ENCODE data around the gene CHI3L1.
"Not testable (repeated sequence)": the region's sequence is repeated elsewhere in the genome, so short reads cannot be mapped to it uniquely, and the experiment has no call there.

CHI3L1 gene

DNA sequence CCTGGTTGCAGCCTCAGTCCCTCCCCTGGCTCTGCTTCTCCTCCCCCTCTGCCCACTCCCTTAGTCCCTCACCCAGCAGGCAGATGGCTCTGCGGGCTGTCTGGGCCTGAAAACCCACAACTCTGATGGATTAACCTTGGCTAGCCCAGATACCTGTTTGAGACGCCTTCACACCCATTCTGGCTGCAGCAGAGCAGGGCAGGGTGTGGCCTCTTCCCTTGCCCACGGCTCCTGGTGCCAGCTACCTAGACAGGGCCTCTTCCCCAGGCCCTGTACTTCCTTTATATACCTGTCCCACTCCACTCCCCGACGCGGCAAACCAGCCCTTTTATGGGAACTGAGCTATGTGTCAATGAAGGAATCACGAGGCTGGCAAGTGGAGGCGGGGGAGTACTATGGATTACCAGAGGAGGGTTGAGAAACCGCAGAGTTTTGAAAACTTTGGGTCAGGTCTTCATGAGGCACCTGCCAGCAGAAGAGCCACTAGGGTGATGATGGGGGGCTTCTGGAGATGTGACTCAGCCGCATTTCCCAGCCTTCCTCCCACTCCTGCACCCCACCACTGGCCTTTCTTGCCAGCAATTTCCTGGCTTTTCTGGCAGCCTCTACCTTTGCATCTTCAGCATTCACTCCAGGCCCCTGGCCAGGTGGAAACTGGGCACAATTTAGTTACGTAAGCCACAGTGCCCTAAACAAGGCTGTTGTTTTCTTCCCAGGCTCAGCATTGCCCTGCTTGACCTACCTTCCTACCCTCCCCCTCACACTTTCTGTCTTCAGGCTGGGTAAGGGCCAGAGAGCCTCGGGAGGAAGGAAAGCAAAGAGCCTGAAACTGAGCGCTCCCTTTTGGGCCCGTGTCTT is at the start of gene CHI3L1:
Gene CHI3L1 (minus strand): TSS at position 259 of the 858 bp plus-strand sequence. CDS start 81 bp downstream, at position 178.
- no peak within 1 kb of the TSS for H3K27ac ChIP-seq (ENCODE audit: low read length)

DNA sequence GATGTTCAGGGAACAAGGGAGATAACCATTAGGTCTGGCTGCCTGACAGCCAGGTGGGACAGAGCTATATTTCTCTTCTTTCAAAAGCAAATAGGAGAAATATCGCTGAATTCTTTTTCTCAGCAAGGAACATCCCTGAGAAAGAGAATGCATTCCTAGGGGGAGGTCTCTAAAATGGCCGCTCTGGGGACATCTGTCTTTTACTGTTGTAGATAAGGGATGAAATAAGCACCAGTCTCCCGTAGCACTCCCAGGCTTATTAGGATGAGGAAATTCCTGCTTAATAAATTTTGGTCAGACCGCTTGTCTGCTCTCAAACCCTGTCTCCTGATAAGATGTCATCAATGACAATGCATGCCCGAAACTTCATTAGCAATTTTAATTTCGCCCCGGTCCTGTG is 48.4 kb upstream of the CHI3L1 start:
- not testable (repeated sequence) for H3K27me3 ChIP-seq (ENCODE audit: low read depth, low read length); H3K4me3 ChIP-seq (ENCODE audit: low read depth in 1 of 2, low read length in 2 of 2); H3K27ac ChIP-seq (ENCODE audit: low read length); H3K9me3 ChIP-seq (ENCODE audit: control insufficient read depth in 1 of 2, low read length in 2 of 2); H3K4me1 ChIP-seq (ENCODE audit: control insufficient read depth in 1 of 2, insufficient read depth in 2 of 2, low read length in 2 of 2); H3K36me3 ChIP-seq (ENCODE audit: control insufficient read depth in 1 of 2, insufficient read depth in 2 of 2, low read length in 2 of 2)

More for the DNA sequence above, at the start of gene CHI3L1:
- H3K9me3 ChIP-seq (ENCODE audit: control insufficient read depth in 1 of 2, low read length in 2 of 2) = no peaks in the 10 kb centered on the region
- no peak within 1 kb of the TSS for H3K4me3 ChIP-seq (ENCODE audit: low read depth in 1 of 2, low read length in 2 of 2)
- peaks cover 0 to 10% of the 10 kb centered on the region in 2 donors for H3K4me1 ChIP-seq (ENCODE audit: control insufficient read depth in 1 of 2, insufficient read depth in 2 of 2, low read length in 2 of 2)
- no peaks in the 10 kb centered on the region for H3K27me3 ChIP-seq (ENCODE audit: low read depth, low read length)
- H3K36me3 ChIP-seq (ENCODE audit: control insufficient read depth in 1 of 2, insufficient read depth in 2 of 2, low read length in 2 of 2) = no peaks in the 10 kb centered on the region

GRCh38 chr1:203229471-203230135 is 43.1 kb upstream of the CHI3L1 start, which contains the start of gene CHIT1:
Gene CHIT1 (minus strand): TSS chr1:203229673. CDS start chr1:203229636, 37 bp downstream.
- H3K4me3 ChIP-seq (ENCODE audit: low read depth in 1 of 2, low read length in 2 of 2) = no peak within 1 kb of the TSS
- H3K27ac ChIP-seq (ENCODE audit: low read length) = no peak within 1 kb of the TSS
- H3K36me3 ChIP-seq (ENCODE audit: control insufficient read depth in 1 of 2, insufficient read depth in 2 of 2, low read length in 2 of 2) = no peaks in the 10 kb centered on the region
- H3K4me1 ChIP-seq (ENCODE audit: control insufficient read depth in 1 of 2, insufficient read depth in 2 of 2, low read length in 2 of 2) = no peaks in the 10 kb centered on the region
- no peaks in the 10 kb centered on the region for H3K9me3 ChIP-seq (ENCODE audit: control insufficient read depth in 1 of 2, low read length in 2 of 2)
- no peaks in the 10 kb centered on the region for H3K27me3 ChIP-seq (ENCODE audit: low read depth, low read length)

- no peak overlapping the region for H3K4me3 ChIP-seq (ENCODE audit: low read depth in 1 of 2, low read length in 2 of 2)
Observed at GRCh38 chr1:203228670-203229069, 42.2 kb upstream of the CHI3L1 start.

GRCh38 chr1:203227371-203228083 is 41.0 kb upstream of the CHI3L1 start:
- H3K9me3 ChIP-seq (ENCODE audit: control insufficient read depth in 1 of 2, low read length in 2 of 2) = no peaks in the 10 kb centered on the region
- no peaks in the 10 kb centered on the region for H3K27me3 ChIP-seq (ENCODE audit: low read depth, low read length)
- no peaks in the 10 kb centered on the region for H3K36me3 ChIP-seq (ENCODE audit: control insufficient read depth in 1 of 2, insufficient read depth in 2 of 2, low read length in 2 of 2)
- no peaks in the 10 kb centered on the region for H3K4me1 ChIP-seq (ENCODE audit: control insufficient read depth in 1 of 2, insufficient read depth in 2 of 2, low read length in 2 of 2)
- no peak overlapping the region for H3K4me3 ChIP-seq (ENCODE audit: low read depth in 1 of 2, low read length in 2 of 2)
- no peak overlapping the region for H3K27ac ChIP-seq (ENCODE audit: low read length)

More at GRCh38 chr1:203228670-203229069, 42.2 kb upstream of the CHI3L1 start:
- Histone ChIP-seq H3K4me1 (ENCODE audit: control insufficient read depth in 1 of 2, insufficient read depth in 2 of 2, low read length in 2 of 2) (no peaks in the 10 kb centered on the region), H3K27me3 (ENCODE audit: low read depth, low read length) (no peaks in the 10 kb centered on the region), H3K36me3 (ENCODE audit: control insufficient read depth in 1 of 2, insufficient read depth in 2 of 2, low read length in 2 of 2) (no peaks in the 10 kb centered on the region), H3K27ac (ENCODE audit: low read length) (no peak overlapping the region), H3K9me3 (ENCODE audit: control insufficient read depth in 1 of 2, low read length in 2 of 2) (no peaks in the 10 kb centered on the region)

- Histone ChIP-seq H3K27ac (ENCODE audit: low read length) (no peak overlapping the region), H3K27me3 (ENCODE audit: low read depth, low read length) (no peaks in the 10 kb centered on the region)
Observed at GRCh38 chr1:203225071-203225470, 38.6 kb upstream of the CHI3L1 start.

GRCh38 chr1:203223012-203223775 is 36.7 kb upstream of the CHI3L1 start:
- H3K27ac ChIP-seq (ENCODE audit: low read length) = no peak overlapping the region
- no peak overlapping the region for H3K4me3 ChIP-seq (ENCODE audit: low read depth in 1 of 2, low read length in 2 of 2)
- H3K36me3 ChIP-seq (ENCODE audit: control insufficient read depth in 1 of 2, insufficient read depth in 2 of 2, low read length in 2 of 2) = no peaks in the 10 kb centered on the region
- no peaks in the 10 kb centered on the region for H3K9me3 ChIP-seq (ENCODE audit: control insufficient read depth in 1 of 2, low read length in 2 of 2)
- H3K27me3 ChIP-seq (ENCODE audit: low read depth, low read length) = no peaks in the 10 kb centered on the region
- H3K4me1 ChIP-seq (ENCODE audit: control insufficient read depth in 1 of 2, insufficient read depth in 2 of 2, low read length in 2 of 2) = no peaks in the 10 kb centered on the region

More at GRCh38 chr1:203225071-203225470, 38.6 kb upstream of the CHI3L1 start:
- Histone ChIP-seq H3K9me3 (ENCODE audit: control insufficient read depth in 1 of 2, low read length in 2 of 2) (no peaks in the 10 kb centered on the region), H3K36me3 (ENCODE audit: control insufficient read depth in 1 of 2, insufficient read depth in 2 of 2, low read length in 2 of 2) (no peaks in the 10 kb centered on the region), H3K4me3 (ENCODE audit: low read depth in 1 of 2, low read length in 2 of 2) (no peak overlapping the region), H3K4me1 (ENCODE audit: control insufficient read depth in 1 of 2, insufficient read depth in 2 of 2, low read length in 2 of 2) (no peaks in the 10 kb centered on the region)

- Histone ChIP-seq H3K4me3 (ENCODE audit: low read depth in 1 of 2, low read length in 2 of 2) (no peak overlapping the region), H3K4me1 (ENCODE audit: control insufficient read depth in 1 of 2, insufficient read depth in 2 of 2, low read length in 2 of 2) (peaks cover 0 to 4% of the 10 kb centered on the region in 2 donors), H3K27me3 (ENCODE audit: low read depth, low read length) (no peaks in the 10 kb centered on the region), H3K36me3 (ENCODE audit: control insufficient read depth in 1 of 2, insufficient read depth in 2 of 2, low read length in 2 of 2) (no peaks in the 10 kb centered on the region), H3K9me3 (ENCODE audit: control insufficient read depth in 1 of 2, low read length in 2 of 2) (no peaks in the 10 kb centered on the region), H3K27ac (ENCODE audit: low read length) (no peak overlapping the region)
Observed at GRCh38 chr1:203219934-203220333, 33.4 kb upstream of the CHI3L1 start.

- H3K27me3 ChIP-seq (ENCODE audit: low read depth, low read length) = no peaks in the 10 kb centered on the region
- H3K4me1 ChIP-seq (ENCODE audit: control insufficient read depth in 1 of 2, insufficient read depth in 2 of 2, low read length in 2 of 2) = peaks cover 0 to 4% of the 10 kb centered on the region in 2 donors
- no peak overlapping the region for H3K27ac ChIP-seq (ENCODE audit: low read length)
- H3K36me3 ChIP-seq (ENCODE audit: control insufficient read depth in 1 of 2, insufficient read depth in 2 of 2, low read length in 2 of 2) = no peaks in the 10 kb centered on the region
- no peaks in the 10 kb centered on the region for H3K9me3 ChIP-seq (ENCODE audit: control insufficient read depth in 1 of 2, low read length in 2 of 2)
- no peak overlapping the region for H3K4me3 ChIP-seq (ENCODE audit: low read depth in 1 of 2, low read length in 2 of 2)
Observed at GRCh38 chr1:203219171-203219570, 32.7 kb upstream of the CHI3L1 start.

- Histone ChIP-seq H3K9me3 (ENCODE audit: control insufficient read depth in 1 of 2, low read length in 2 of 2) (no peaks in the 10 kb centered on the region), H3K36me3 (ENCODE audit: control insufficient read depth in 1 of 2, insufficient read depth in 2 of 2, low read length in 2 of 2) (no peaks in the 10 kb centered on the region), H3K4me1 (ENCODE audit: control insufficient read depth in 1 of 2, insufficient read depth in 2 of 2, low read length in 2 of 2) (peaks cover 0 to 4% of the 10 kb centered on the region in 2 donors), H3K4me3 (ENCODE audit: low read depth in 1 of 2, low read length in 2 of 2) (no peak overlapping the region), H3K27ac (ENCODE audit: low read length) (no peak overlapping the region), H3K27me3 (ENCODE audit: low read depth, low read length) (no peaks in the 10 kb centered on the region)
Observed at GRCh38 chr1:203217668-203218067, 31.2 kb upstream of the CHI3L1 start.

All from muscle layer of duodenum (tissue), 2 donors.